HG02852 (cell line): ENCODE measurements around the gene SOAT1.
"Not testable (repeated sequence)": the region's sequence is repeated elsewhere in the genome, so short reads cannot be mapped to it uniquely, and the experiment has no call there.

Experiments
- ATAC-seq: cut with Tn5 transposase; IDR thresholded peaks from one replicate; pipeline ENCODE4 v1.9.1; 2021; ENCODE audit warnings: mild to moderate bottlenecking, moderate library complexity; ENCODE audit not compliant: unreplicated experiment

The SOAT1 gene

DNA sequence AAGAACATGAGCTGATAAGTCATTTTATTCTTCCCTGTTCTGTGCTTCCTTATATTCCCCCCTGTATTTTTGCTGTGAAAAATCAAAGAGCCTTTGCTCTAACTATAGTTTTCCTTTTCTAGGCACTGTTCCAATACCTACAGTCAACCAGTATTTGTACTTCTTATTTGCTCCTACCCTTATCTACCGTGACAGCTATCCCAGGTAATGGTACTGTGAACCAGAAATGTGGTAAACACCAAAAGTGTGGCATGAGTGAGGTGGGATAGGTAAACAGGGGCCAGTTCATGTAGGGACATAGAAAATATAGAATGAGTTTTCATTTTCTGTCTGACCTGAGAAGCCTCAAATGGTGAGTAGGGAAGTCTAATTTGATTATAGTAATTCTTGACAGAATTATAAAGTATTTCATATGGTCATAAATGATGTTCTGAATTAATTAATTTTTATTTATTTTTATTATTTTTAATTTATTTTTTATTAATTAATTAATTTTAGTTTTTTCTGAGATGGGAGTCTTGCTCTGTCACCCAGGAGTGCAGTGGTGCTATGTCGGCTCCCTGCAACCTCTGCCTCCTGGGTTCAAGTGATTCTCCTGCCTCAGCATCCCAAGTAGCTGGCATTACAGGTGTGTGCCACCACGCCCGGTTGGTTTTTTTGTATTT lies 49.3 kb downstream of the SOAT1 start:
- no peak for ATAC-seq

DNA sequence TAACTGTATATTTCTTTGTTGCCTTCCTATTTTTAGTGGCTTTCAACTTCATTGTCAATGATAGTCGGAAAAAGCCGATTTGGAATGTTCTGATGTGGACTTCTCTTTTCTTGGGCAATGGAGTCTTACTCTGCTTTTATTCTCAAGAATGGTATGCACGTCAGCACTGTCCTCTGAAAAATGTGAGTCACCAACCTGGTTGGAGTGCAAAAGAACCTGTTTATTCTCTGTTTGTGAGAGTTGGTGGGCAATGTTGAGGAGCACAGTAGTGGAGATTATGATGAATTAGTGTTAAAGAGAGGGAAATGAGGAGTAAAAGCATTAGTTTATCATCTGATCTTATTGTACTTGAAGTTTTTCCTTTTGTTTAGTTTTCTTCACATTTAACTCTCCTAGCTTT lies 57.7 kb downstream of the SOAT1 start:
- no peak for ATAC-seq

DNA sequence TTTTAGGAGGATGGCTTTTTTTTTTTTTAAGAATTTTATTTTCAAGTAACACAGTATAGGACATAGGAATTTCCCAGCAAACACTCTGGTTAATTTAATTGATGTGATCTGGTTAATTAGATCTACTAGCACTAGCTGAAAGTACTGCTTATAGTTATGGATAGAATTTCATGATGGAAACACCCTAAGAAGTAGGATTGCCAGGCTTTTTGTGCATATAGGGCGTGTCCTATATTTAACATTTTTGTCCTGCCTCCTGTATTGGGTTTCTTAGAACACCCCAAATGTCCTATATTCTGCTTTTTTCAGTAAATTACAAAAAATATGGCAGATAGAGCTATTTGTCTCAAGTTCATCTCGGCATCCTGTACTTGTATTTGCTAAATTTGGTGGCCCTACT lies 58.6 kb downstream of the SOAT1 start:
- no peak for ATAC-seq

DNA sequence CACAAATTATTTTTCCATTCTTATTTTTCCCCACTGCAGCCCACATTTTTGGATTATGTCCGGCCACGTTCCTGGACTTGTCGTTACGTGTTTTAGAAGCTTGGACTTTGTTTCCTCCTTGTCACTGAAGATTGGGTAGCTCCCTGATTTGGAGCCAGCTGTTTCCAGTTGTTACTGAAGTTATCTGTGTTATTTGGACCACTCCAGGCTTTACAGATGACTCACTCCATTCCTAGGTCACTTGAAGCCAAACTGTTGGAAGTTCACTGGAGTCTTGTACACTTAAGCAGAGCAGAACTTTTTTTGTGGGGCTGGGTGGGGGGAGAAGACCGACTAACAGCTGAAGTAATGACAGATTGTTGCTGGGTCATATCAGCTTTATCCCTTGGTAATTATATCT lies 59.9 kb downstream of the SOAT1 start:
- ATAC-seq = no peak

DNA sequence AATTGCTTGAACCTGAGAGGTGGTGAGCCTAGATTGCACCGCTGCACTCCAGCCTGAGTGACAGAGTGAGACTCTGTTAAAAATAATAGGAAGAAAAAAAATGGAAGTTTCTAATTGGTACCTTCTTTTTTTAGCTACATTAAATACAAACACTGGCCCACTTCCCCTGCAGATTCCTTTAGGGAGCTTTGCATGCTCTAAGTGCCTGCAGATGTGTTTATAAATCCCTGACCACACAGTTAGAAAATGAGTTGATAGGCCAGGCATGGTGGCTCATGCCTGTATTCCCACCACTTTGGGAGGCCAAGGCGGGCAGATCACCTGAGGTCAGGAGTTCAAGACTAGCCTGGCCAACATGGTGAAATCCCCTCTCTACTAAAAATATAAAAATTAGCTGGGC lies 68.0 kb downstream of the SOAT1 start:
- ATAC-seq = not testable (repeated sequence)

DNA sequence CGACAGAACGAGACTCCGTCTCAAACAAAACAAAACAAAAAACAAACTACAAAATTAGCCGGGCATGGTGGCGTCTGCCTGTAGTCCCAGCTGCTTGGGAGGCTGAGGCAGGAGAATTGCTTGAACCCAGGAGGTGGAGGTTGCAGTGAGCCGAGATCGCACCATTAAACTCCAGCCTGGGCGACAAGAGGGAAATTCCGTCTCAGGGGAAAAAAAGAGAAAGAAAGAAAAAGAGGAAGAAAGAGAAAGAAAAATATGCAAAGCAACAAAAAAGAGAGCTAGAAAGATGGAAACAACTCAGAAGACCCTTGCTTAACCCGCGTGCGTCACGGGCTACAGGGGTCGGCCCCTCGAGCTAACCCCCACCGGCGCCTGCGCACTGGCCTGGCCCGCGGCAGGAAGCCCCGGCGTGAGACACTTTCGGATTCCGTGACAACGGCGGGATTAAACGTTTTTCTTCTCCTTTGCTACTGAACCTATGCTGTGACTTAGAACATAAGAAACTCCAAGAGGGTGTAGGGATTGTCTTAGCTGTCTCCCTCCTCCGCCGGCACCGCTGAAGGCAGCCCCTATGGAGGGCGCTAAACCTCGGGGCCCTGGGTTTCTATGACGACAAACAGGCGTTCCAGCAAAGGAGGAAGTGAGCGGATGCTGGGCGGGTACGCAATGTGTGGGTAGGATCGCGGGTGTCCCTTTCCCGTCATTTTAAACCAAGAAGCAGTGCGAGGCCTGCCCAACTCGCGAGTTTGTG lies 71.9 kb downstream of the SOAT1 start, which contains the start of gene AXDND1:
AXDND1 (plus strand) TSS at position 630 of the 751 bp plus-strand sequence. CDS start 539 bp downstream, outside the sequence.
- peak; percentile 97 for ATAC-seq

DNA sequence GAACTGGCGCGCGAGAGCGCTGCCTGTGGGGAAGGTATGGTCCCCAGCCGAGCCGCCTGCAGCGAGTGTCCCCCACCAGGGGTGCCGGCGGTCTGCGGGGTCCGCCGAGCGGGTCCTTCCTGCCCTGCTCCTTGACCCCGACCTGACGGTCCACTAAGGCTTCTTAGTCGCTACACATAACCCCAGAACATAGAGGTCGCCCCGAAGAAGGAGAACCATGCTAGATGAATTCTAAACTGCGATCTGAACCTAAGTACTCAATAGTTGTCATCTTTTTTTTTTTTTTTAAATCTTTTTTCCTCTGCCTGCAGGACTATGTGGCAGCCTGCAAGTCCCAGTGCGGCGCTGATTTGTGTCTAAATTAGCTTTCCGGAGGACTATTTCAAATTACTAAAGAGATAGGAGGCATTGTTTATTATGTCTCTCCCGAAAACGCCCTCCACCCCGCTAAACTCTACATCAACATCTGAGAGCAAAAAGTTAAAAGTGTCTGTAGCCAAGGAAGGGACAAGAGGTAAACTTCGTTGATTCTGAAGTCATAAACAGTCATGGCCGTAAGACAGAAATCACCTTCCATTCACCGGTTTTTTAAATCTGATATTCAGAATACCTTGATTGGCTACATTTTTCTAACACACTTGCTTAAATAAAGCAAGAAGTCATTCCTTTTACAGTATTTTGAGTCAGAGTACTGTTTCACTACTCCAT lies 72.7 kb downstream of the SOAT1 start:
- ATAC-seq = peak; percentile 32

DNA sequence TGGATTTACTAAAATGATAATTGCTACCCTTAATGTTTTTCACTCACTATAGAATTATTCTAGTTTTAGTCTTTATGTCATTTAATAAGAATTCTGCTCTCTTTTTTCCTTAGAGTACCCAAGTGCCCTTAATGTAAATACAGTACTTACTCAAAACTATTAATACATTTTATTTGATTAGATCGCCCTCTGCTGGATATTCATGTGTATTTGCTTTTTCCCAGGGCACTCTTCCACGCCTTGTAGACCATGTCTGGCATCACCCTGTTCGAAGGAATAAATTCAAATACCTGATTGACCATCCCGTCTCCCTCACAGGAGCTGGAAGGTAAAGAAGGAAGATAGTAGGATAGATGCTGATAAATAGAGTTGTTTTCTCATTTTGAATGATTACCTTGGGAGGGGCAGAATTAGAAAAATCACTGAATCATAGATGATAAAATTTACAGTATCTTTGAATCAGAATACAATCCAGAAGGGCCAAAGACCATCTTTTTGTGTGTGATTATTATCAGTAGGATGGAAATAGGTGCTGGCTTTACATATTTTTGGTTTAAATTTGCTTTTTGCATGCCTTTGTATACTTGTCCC lies 76.2 kb downstream of the SOAT1 start:
- ATAC-seq = no peak

DNA sequence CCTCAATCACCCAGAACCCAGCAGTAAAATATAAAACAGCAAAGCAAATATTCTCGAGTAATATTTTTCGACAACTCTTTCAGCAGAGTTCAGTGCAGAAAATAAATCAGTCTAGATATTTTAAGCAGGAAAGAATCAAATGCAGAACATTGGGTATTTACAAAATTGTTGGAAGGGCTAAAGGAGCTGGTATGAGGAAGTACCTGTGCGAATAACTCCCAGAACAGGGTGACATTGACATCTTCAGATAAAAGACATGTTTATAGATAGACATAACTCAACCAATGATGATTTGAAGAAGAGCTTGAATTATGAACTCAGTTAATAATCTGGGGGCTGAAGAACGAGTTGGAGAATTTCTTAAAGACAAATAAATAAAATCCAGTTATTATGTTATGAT lies 78.6 kb downstream of the SOAT1 start:
- no peak for ATAC-seq

DNA sequence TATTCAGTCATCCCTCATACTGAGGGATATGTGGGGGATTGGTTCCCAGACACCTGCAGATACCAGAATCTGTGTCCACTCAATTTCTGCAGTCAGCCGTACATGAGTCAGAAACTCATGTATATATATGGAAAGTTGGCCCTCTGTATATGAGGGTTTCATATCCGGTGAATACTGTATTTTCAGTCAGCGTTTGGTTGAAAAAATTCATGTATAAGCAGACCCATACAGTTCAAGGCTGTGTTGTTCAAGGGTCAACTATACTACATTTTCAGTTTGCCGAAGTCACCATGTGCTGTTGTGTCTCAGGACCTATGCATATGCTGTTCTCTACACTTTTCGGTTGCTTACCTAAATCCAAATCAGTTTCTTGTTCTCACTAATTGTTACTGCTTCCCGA lies 82.6 kb downstream of the SOAT1 start:
- ATAC-seq = no peak

DNA sequence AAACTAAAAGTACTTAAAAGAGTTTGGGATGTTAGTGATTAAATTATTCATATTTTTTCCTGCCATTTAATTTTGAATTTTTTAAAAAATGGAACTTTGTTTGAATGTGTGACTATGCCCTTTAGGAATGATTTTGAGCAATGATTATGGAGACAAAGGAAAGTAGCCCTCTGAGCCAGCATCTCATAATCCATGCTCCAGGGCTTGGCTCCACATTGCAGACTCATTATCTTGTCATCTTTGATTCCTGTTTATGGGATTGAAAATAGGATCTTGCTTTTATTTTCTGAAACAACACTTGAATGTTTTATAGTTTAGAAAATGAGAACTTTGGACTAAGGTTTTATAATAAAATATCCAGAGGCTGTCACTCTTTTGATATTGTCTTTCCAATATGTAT lies 86.7 kb downstream of the SOAT1 start:
- no peak for ATAC-seq

DNA sequence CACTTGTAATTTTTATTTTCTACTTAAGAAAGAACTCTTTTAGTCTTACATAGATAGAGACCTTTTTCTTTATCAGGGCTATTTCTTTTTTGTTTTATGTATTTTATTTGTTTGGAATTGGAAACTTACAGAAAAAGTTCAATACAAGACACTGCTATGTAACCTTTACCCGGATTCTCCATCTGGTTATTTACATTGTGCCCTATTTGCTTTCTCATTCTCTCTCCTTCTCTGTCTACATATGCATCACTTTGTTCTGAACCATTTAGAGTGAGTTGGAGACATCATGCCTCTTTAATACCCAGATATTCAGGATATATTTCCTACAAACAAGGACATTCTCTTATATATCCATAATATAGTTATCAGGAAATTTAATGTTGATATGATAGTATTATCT lies 90.4 kb downstream of the SOAT1 start:
- ATAC-seq = no peak

DNA sequence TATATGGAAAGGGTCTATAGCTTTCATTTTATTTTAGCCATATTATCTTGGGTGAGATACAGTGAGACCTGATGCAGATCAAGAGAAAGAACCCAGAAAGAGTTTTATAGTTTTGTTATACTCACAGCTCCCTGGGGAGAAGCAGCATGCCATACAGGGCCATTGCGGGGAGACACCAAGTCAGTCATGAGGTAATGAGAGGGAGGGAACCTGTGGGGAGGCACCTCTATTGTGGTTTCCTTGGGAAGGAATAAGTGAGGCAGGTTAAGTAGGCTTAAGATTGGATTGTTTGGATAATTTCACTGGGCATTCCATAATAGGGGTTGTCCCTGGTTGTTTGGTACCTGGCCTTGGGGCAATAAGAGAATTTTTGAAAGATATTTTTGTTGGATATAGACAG lies 91.9 kb downstream of the SOAT1 start:
- ATAC-seq = no peak

DNA sequence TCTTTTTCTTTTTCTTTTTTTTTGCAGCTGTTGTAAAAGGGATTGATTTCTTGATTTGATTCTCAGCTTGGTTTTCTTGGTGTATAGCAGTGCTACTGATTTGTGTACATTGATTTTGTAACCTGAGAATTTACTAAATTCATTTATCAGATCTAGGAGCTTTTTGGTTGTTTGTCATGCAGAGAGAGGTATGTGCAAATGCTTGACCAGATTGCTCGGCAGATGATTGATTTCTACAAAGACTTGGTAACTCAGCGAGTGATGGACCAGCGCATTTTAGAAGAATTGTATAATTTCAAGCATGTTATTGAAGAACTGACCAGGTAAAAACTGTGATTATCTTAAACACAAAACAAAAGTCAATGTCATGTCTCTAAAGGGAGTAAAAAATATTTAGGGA lies 100.1 kb downstream of the SOAT1 start:
- no peak for ATAC-seq

DNA sequence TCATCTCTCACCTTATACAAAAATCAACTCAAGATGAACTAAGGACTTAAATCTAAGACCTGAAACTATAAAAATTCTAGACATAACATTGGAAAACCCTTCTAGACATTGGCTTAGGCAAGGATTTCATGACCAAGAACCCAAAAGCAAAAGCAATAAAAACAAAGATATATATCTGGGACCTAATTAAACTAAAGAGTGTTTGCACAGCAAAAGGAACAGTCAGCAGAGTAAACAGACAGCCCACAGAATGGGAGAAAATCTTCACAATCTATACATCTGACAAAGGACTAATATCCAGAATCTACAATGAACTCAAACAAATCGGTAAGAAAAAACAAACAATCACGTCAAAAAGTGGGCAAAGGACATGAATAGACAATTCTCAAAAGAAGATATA lies 105.8 kb downstream of the SOAT1 start:
- not testable (repeated sequence) for ATAC-seq
